Mucosa of descending colon (tissue), 3 donors: ENCODE measurements around the gene ADH4. TPM values are rescaled to one million over a fixed set of nuclear protein-coding genes. Genes with fewer than 3 reads are reported as not detected.

Experiments used
- ATAC-seq: fragments of 200-7000 bp; cut with Tn5 transposase; one replicate; pipeline ENCODE4 v1.9.1; 2020; ENCODE audit warnings: mild to moderate bottlenecking, moderate library complexity
- DNase-seq, 3 donors: peaks; one replicate each; pipeline ENCODE4 v3.0.0-alpha.2; 2020
- H3K36me3 ChIP-seq: fragments of 200-600 bp; one replicate; pipeline ENCODE4 v1.8.0; 2021; ENCODE audit warnings: low read depth, mild to moderate bottlenecking
- H3K4me1 ChIP-seq: fragments of 200-600 bp; one replicate; pipeline ENCODE4 v1.8.0; 2021; ENCODE audit warnings: low read depth, mild to moderate bottlenecking
- H3K4me3 ChIP-seq: fragments of 200-600 bp; one replicate; pipeline ENCODE4 v1.8.0; 2021; ENCODE audit warnings: mild to moderate bottlenecking
- H3K9me3 ChIP-seq: fragments of 200-600 bp; one replicate; pipeline ENCODE4 v1.8.0; 2021; ENCODE audit warnings: mild to moderate bottlenecking
- CTCF ChIP-seq: fragments of 200-600 bp; IDR thresholded peaks from one replicate; pipeline ENCODE4 v1.8.0; 2022; ENCODE audit warnings: antibody characterized with exemption, mild to moderate bottlenecking
- intact Hi-C, 2 donors: fragments of 100-400 bp; cut with DNase I in 1 of 2; cut with micrococcal nuclease in 1 of 2; formaldehyde crosslinking; loops; one replicate each; pipeline versions ENCODE4 v1.11.0 to v1.11.1; 2022; cut with DNase I, micrococcal nuclease
- total RNA-seq, 3 donors: library from RNA; stranded (reverse); fragmentation: NEBNext Ultra II Directional in 2 of 3; extraction: Animal tissue kit (Norgen Biotek cat#: 25700) in 2 of 3; gene quantifications; one replicate each; pipeline versions ENCODE4 v1.2.1 to v1.2.4, GENCODE V29; 2021 to 2023
- donor health status: DM: no; HTN: no; CAD: no; lungs with moderate emphysema.
- donor health status: DM: no; HTN: no; CAD: no.
- donor health status: DM: no; HTN: yes; CAD: no.

ADH4 gene
- total RNA-seq, 3 donors from 2014 or later: 0.19 to 0.41 (median 0.23) TPM

- intact Hi-C loops: no loop called here
- Histone ChIP-seq H3K4me1 (peaks cover 7% of the 10 kb centered on the region), H3K36me3 (no peaks in the 10 kb centered on the region), H3K4me3 (no peak overlapping the region), H3K9me3 (no peaks in the 10 kb centered on the region)
- TF ChIP-seq CTCF: no peak
- no peak for DNase-seq
- peak; percentile 42 for ATAC-seq
Measured at GRCh38 chr4:99157478-99157935, 13.4 kb upstream of the ADH4 start.

GRCh38 chr4:99156992-99157391 is 12.9 kb upstream of the ADH4 start:
- Histone ChIP-seq H3K4me3 (no peak overlapping the region), H3K9me3 (no peaks in the 10 kb centered on the region), H3K4me1 (peaks cover 7% of the 10 kb centered on the region), H3K36me3 (no peaks in the 10 kb centered on the region)
- no peak for TF ChIP-seq CTCF
- intact Hi-C loops: no loop called here
- DNase-seq (no peak), ATAC-seq (peak; percentile 24)

- no peaks in the 10 kb centered on the region for H3K9me3 ChIP-seq
- no peaks in the 10 kb centered on the region for H3K36me3 ChIP-seq
- no peak for TF ChIP-seq CTCF
- ATAC-seq (no peak), DNase-seq (no peak)
- intact Hi-C loops: no loop called here
- H3K4me1 ChIP-seq: peaks cover 7% of the 10 kb centered on the region
- no peak overlapping the region for H3K4me3 ChIP-seq
Measured at GRCh38 chr4:99154658-99155342, 10.7 kb upstream of the ADH4 start.

GRCh38 chr4:99151995-99152394 is 7.9 kb upstream of the ADH4 start:
- no peak for TF ChIP-seq CTCF
- no peaks in the 10 kb centered on the region for H3K9me3 ChIP-seq
- intact Hi-C loops: no loop called here
- H3K4me3 ChIP-seq: no peak overlapping the region
- DNase-seq (no peak), ATAC-seq (no peak)
- H3K4me1 ChIP-seq: peaks cover 2% of the 10 kb centered on the region
- no peaks in the 10 kb centered on the region for H3K36me3 ChIP-seq

GRCh38 chr4:99151452-99151851 is 7.4 kb upstream of the ADH4 start:
- no peak overlapping the region for H3K4me3 ChIP-seq
- ATAC-seq: no peak
- H3K4me1 ChIP-seq: no peaks in the 10 kb centered on the region
- no peak for DNase-seq
- no peak for TF ChIP-seq CTCF
- H3K9me3 ChIP-seq: no peaks in the 10 kb centered on the region
- H3K36me3 ChIP-seq: no peaks in the 10 kb centered on the region
- intact Hi-C loops: no loop called here
